CD14-positive monocyte (primary cell): ENCODE data around the gene STXBP6. TPM values are rescaled to one million over a fixed set of nuclear protein-coding genes. Genes with fewer than 3 reads are reported as not detected.

Experiments
- DNase-seq, 3 donors: peaks; one replicate each; pipeline ENCODE4 v3.0.0-alpha.2; 2011 to 2022
- H2AFZ ChIP-seq: 2 replicates; pipeline ENCODE4 v1.6.0; 2012; ENCODE audit warnings: mild to moderate bottlenecking, low read depth, low read length, inconsistent platforms; ENCODE audit not compliant: insufficient read depth, poor library complexity, severe bottlenecking
- H3K27ac ChIP-seq, 2 donors: 1 replicate in 1 of 2; 2 replicates in 1 of 2; pipeline ENCODE4 v1.5.1; 2012 to 2013; ENCODE audit warnings: low read length in 2 of 2, control low read depth in 1 of 2, inconsistent platforms in 1 of 2, low read depth in 1 of 2, mild to moderate bottlenecking in 1 of 2
- H3K27me3 ChIP-seq, 2 donors: one replicate each; pipeline versions ENCODE4 v1.6.0 to v1.6.1; 2011 to 2013; ENCODE audit warnings: low read length in 2 of 2; ENCODE audit not compliant: control insufficient read depth in 2 of 2, insufficient read depth in 2 of 2
- H3K36me3 ChIP-seq, 2 donors: replicated peaks in 1 of 2; 1 replicate in 1 of 2; 2 replicates in 1 of 2; pipeline versions ENCODE4 v1.5.1 to v1.6.1; 2012 to 2013; ENCODE audit warnings: low read length in 2 of 2, control low read depth in 1 of 2, inconsistent platforms in 1 of 2, mild to moderate bottlenecking in 1 of 2; ENCODE audit not compliant: insufficient read depth in 2 of 2, control insufficient read depth in 1 of 2
- H3K4me1 ChIP-seq, 2 donors: 1 replicate in 1 of 2; 2 replicates in 1 of 2; pipeline versions ENCODE4 v1.5.1 to v1.6.1; 2012 to 2013; ENCODE audit warnings: low read length in 2 of 2, control low read depth in 1 of 2, inconsistent platforms in 1 of 2, mild to moderate bottlenecking in 1 of 2, moderate library complexity in 1 of 2; ENCODE audit not compliant: insufficient read depth in 2 of 2, control insufficient read depth in 1 of 2
- H3K4me2 ChIP-seq: replicated peaks from 2 replicates; pipeline ENCODE3; 2012; ENCODE audit warnings: low read length, moderate library complexity, mild to moderate bottlenecking; ENCODE audit not compliant: poor library complexity, severe bottlenecking; ENCODE audit errors: extremely low read depth
- H3K4me3 ChIP-seq, 3 experiments: fragments of 200-600 bp in 1 of 3; sonication (generic) in 1 of 3; replicated peaks in 1 of 3; 1 replicate in 2 of 3; 2 replicates in 1 of 3; pipeline ENCODE4 v1.5.1; 2011 to 2013; ENCODE audit warnings: low read length in 3 of 3, mild to moderate bottlenecking in 3 of 3, control low read depth in 2 of 3, low read depth in 2 of 3, inconsistent platforms in 1 of 3, moderate library complexity in 1 of 3
- H3K79me2 ChIP-seq: 2 replicates; pipeline ENCODE4 v1.6.0; 2012; ENCODE audit warnings: mild to moderate bottlenecking, control low read depth, inconsistent platforms, low read length, moderate library complexity; ENCODE audit not compliant: insufficient read depth
- H3K9ac ChIP-seq: 2 replicates; pipeline ENCODE4 v1.6.0; 2017; ENCODE audit warnings: low read length, mild to moderate bottlenecking; ENCODE audit not compliant: insufficient read depth, poor library complexity, severe bottlenecking
- H3K9me3 ChIP-seq, 2 donors: replicated peaks in 1 of 2; 1 replicate in 1 of 2; 2 replicates in 1 of 2; pipeline versions ENCODE4 v1.5.1 to v1.6.1; 2012 to 2013; ENCODE audit warnings: low read length in 2 of 2, control low read depth in 1 of 2; ENCODE audit not compliant: control insufficient read depth in 1 of 2, insufficient read depth in 1 of 2
- H4K20me1 ChIP-seq: 2 replicates; pipeline ENCODE4 v1.6.0; 2012; ENCODE audit warnings: mild to moderate bottlenecking, low read length, control low read depth, moderate library complexity; ENCODE audit not compliant: insufficient read depth
- H3K27ac Mint-ChIP-seq, 7 donors: one replicate each; pipeline ENCODE4 v1.8.0; 2020; ENCODE audit warnings: mild to moderate bottlenecking in 7 of 7, mixed read lengths in 7 of 7, moderate library complexity in 6 of 7, inconsistent platforms in 2 of 7
- H3K27me3 Mint-ChIP-seq, 3 donors: one replicate each; pipeline ENCODE4 v1.8.0; 2021 to 2022; ENCODE audit warnings: low read depth in 3 of 3, mild to moderate bottlenecking in 3 of 3, mixed read lengths in 3 of 3, moderate library complexity in 3 of 3, inconsistent platforms in 1 of 3
- H3K36me3 Mint-ChIP-seq, 2 donors: one replicate each; pipeline ENCODE4 v1.8.0; 2020; ENCODE audit warnings: mixed read lengths in 2 of 2, inconsistent platforms in 1 of 2, mild to moderate bottlenecking in 1 of 2
- H3K4me1 Mint-ChIP-seq: one replicate; pipeline ENCODE4 v1.8.0; 2020; ENCODE audit warnings: mild to moderate bottlenecking, mixed read lengths
- H3K4me3 Mint-ChIP-seq, 2 donors: one replicate each; pipeline ENCODE4 v1.8.0; 2020; ENCODE audit warnings: mild to moderate bottlenecking in 2 of 2, mixed read lengths in 2 of 2, moderate library complexity in 1 of 2
- H3K9me3 Mint-ChIP-seq, 7 donors: one replicate each; pipeline ENCODE4 v1.8.0; 2020 to 2022; ENCODE audit warnings: mixed read lengths in 7 of 7, mild to moderate bottlenecking in 6 of 7, moderate library complexity in 6 of 7, inconsistent platforms in 2 of 7
- WGBS: methylation state at CpG from one replicate; pipeline ENCODE4 v1.1.5; 2013; ENCODE audit warnings: missing lambda C conversion rate; ENCODE audit not compliant: insufficient coverage; 5-methylcytosine and 5-hydroxymethylcytosine counted together
- intact Hi-C, 2 donors: fragments of 100-400 bp; cut with micrococcal nuclease; formaldehyde crosslinking; loops; one replicate each; pipeline versions ENCODE4 v1.15.0 to v1.15.1; 2023
- polyA plus RNA-seq, 3 donors: library from polyadenylated mRNA; depleted of rRNA in 1 of 3; unstranded in 2 of 3; stranded (reverse) in 1 of 3; fragments of 300-500 nt in 2 of 3; fragments of >200 nt in 1 of 3; fragmentation: Illumina TruSeq in 2 of 3; gene quantifications; 1 replicate in 2 of 3; 2 replicates in 1 of 3; pipeline ENCODE4 v1.2.3, GENCODE V29; 2012 to 2021
- TF ChIP-seq, protein P1 (sequence below): fragments of 200-600 bp; IDR thresholded peaks from one replicate; pipeline ENCODE4 v1.8.0; 2022; ENCODE audit warnings: antibody characterized with exemption, mild to moderate bottlenecking

STXBP6 gene
- polyA plus RNA-seq, 3 donors = 0.05 to 0.25 (median 0.08) TPM

- peaks cover 4% of the 10 kb centered on the region for H3K4me1 Mint-ChIP-seq
- TF ChIP-seq, protein P1, sequence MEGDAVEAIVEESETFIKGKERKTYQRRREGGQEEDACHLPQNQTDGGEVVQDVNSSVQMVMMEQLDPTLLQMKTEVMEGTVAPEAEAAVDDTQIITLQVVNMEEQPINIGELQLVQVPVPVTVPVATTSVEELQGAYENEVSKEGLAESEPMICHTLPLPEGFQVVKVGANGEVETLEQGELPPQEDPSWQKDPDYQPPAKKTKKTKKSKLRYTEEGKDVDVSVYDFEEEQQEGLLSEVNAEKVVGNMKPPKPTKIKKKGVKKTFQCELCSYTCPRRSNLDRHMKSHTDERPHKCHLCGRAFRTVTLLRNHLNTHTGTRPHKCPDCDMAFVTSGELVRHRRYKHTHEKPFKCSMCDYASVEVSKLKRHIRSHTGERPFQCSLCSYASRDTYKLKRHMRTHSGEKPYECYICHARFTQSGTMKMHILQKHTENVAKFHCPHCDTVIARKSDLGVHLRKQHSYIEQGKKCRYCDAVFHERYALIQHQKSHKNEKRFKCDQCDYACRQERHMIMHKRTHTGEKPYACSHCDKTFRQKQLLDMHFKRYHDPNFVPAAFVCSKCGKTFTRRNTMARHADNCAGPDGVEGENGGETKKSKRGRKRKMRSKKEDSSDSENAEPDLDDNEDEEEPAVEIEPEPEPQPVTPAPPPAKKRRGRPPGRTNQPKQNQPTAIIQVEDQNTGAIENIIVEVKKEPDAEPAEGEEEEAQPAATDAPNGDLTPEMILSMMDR = no peak
- WGBS = no CpG with 5 or more reads among the region's 2 CpGs
- no peak overlapping the region for H2AFZ ChIP-seq
- H3K9me3 Mint-ChIP-seq = no peaks in the 10 kb centered on the region
- H3K9me3 ChIP-seq = no peaks in the 10 kb centered on the region
- H3K36me3 ChIP-seq = no peaks in the 10 kb centered on the region
- H3K36me3 Mint-ChIP-seq = no peaks in the 10 kb centered on the region
- no peak overlapping the region for H3K4me3 ChIP-seq
- no peak for DNase-seq
- peaks cover 0 to 3% (median 1%) of the 10 kb centered on the region in 3 donors for H3K27me3 Mint-ChIP-seq
- no peaks in the 10 kb centered on the region for H3K79me2 ChIP-seq
- intact Hi-C loops = no loop called here
- no peaks in the 10 kb centered on the region for H4K20me1 ChIP-seq
- no peak overlapping the region for H3K9ac ChIP-seq
- H3K27ac Mint-ChIP-seq = no peak overlapping the region
- no peak overlapping the region for H3K4me3 Mint-ChIP-seq
- H3K4me1 ChIP-seq = peaks cover 0 to 2% of the 10 kb centered on the region in 2 donors
- no peak overlapping the region for H3K4me2 ChIP-seq
- no peak overlapping the region for H3K27ac ChIP-seq
- no peaks in the 10 kb centered on the region for H3K27me3 ChIP-seq
These were observed 75.2 kb downstream of the STXBP6 start for GRCh38 chr14:24974591-24975374.

- Histone ChIP-seq H3K79me2 (no peaks in the 10 kb centered on the region), H3K4me2 (no peak overlapping the region), H3K9ac (no peak overlapping the region), H4K20me1 (no peaks in the 10 kb centered on the region), H3K27ac (no peak overlapping the region), H3K9me3 (no peaks in the 10 kb centered on the region), H2AFZ (no peak overlapping the region), H3K4me3 (no peak overlapping the region), H3K27me3 (no peaks in the 10 kb centered on the region), H3K36me3 (no peaks in the 10 kb centered on the region), H3K4me1 (no peaks in the 10 kb centered on the region)
- WGBS = 100% methylated on average over 1 of the region's 3 CpGs
- intact Hi-C loops = no loop called here
- DNase-seq = no peak
- TF ChIP-seq, protein P1 = no peak
- no peak overlapping the region for H3K4me3 Mint-ChIP-seq
- no peaks in the 10 kb centered on the region for H3K36me3 Mint-ChIP-seq
- H3K9me3 Mint-ChIP-seq = no peaks in the 10 kb centered on the region
- H3K27ac Mint-ChIP-seq = no peak overlapping the region
- H3K27me3 Mint-ChIP-seq = peaks cover 0 to 3% (median 1%) of the 10 kb centered on the region in 3 donors
- H3K4me1 Mint-ChIP-seq = no peaks in the 10 kb centered on the region
These were observed 77.1 kb downstream of the STXBP6 start for GRCh38 chr14:24972844-24973243.
